PFSK-1 (cell line): Measurements from ENCODE around the gene FCF1. TPM values are rescaled to one million over a fixed set of nuclear protein-coding genes. Genes with fewer than 3 reads are reported as not detected.

Experiments used
- FOXP2 ChIP-seq: optimal IDR thresholded peaks from 2 replicates; pipeline ENCODE3; 2011; ENCODE audit warnings: borderline replicate concordance, control low read depth, inconsistent platforms; ENCODE audit not compliant: insufficient read depth; ENCODE audit errors: extremely low read length, extremely low read depth
- POLR2AphosphoS5 ChIP-seq: IDR thresholded peaks from 2 replicates; pipeline ENCODE4 v1.6.1; 2012; ENCODE audit warnings: low read depth, mild to moderate bottlenecking, control low read depth, low read length, moderate library complexity
- SIN3A ChIP-seq: IDR thresholded peaks from 2 replicates; pipeline ENCODE4 v1.6.1; 2012; ENCODE audit warnings: mild to moderate bottlenecking, low read length, moderate library complexity, borderline replicate concordance; ENCODE audit not compliant: insufficient read depth
- TAF1 ChIP-seq: IDR thresholded peaks from 2 replicates; pipeline ENCODE4 v1.6.1; 2012; ENCODE audit warnings: low read length, control low read depth, borderline replicate concordance; ENCODE audit not compliant: insufficient read depth
- polyA plus RNA-seq: library from polyadenylated mRNA; unstranded; fragments of >200 nt; gene quantifications from one replicate; pipeline ENCODE4 v1.2.1, GENCODE V29; 2012; ENCODE audit warnings: low read depth, missing spikeins; ENCODE audit not compliant: insufficient read length
- TF ChIP-seq, protein P1 (sequence below), 2 experiments: IDR thresholded peaks; 2 replicates each; pipeline versions ENCODE4 v1.6.1 to v1.8.0; 2011 to 2012; ENCODE audit warnings: low read depth in 2 of 2, low read length in 2 of 2, control low read depth in 1 of 2, inconsistent platforms in 1 of 2, mild to moderate bottlenecking in 1 of 2, moderate library complexity in 1 of 2; ENCODE audit not compliant: insufficient read depth in 1 of 2

Gene FCF1, protein sequence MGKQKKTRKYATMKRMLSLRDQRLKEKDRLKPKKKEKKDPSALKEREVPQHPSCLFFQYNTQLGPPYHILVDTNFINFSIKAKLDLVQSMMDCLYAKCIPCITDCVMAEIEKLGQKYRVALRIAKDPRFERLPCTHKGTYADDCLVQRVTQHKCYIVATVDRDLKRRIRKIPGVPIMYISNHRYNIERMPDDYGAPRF
- polyA plus RNA-seq = 15.8 TPM

DNA sequence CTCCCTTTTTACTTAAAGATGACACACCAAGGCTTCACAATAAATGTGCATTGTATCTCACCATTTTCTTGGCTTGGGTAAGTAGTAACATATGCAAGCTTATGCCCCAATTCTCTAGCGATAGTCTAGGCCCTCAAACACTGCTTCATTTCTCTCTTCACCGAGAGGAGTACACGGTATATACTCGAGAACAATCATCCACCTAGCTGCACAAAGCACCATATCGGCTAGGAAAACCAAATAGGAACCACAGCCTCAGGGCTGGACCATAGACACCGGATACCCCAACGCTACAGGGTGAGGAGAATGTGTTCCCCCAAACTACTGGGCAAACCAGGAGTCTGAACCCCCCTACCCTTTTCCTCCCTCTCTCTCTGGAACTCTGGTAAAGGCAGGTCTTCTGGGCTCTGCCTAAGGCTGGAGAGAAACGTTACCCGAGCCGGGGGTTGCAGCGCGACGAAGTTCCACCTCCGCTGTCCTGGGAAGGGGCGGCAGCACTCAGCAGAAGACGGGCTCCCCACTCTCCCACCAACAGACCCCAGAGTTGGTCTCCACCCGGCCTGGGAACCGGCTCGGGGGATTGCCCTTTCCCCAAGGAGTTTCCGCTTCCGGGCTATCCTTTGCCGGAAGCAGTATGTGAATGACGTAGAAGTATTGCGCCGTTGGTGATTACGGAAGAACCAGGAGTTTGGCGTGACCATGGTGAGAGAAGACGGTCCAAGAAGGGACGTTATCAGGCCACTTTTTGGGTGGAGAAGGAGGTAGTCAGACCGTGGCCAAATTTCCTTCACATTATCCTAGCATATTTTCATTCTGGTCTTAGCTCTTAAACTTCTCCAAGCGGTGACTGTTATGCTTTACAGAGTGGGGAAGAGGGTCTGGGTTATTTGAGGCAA lies at the start of gene FCF1, which contains the start of gene AREL1:
Gene FCF1 (plus strand): TSS at position 646 of the 896 bp plus-strand sequence. CDS start 54 bp downstream, at position 700.
Gene AREL1 (minus strand): TSS at position 582 of the 896 bp plus-strand sequence. CDS start 27,465 bp downstream, outside the sequence.
- TF ChIP-seq POLR2AphosphoS5 (peak; percentile 86), FOXP2 (no peak), SIN3A (peak; percentile 98; the same call in 1 of the 2 replicates), TAF1 (peak; percentile 60; the same call in 1 of the 2 replicates)
- TF ChIP-seq, protein P1, sequence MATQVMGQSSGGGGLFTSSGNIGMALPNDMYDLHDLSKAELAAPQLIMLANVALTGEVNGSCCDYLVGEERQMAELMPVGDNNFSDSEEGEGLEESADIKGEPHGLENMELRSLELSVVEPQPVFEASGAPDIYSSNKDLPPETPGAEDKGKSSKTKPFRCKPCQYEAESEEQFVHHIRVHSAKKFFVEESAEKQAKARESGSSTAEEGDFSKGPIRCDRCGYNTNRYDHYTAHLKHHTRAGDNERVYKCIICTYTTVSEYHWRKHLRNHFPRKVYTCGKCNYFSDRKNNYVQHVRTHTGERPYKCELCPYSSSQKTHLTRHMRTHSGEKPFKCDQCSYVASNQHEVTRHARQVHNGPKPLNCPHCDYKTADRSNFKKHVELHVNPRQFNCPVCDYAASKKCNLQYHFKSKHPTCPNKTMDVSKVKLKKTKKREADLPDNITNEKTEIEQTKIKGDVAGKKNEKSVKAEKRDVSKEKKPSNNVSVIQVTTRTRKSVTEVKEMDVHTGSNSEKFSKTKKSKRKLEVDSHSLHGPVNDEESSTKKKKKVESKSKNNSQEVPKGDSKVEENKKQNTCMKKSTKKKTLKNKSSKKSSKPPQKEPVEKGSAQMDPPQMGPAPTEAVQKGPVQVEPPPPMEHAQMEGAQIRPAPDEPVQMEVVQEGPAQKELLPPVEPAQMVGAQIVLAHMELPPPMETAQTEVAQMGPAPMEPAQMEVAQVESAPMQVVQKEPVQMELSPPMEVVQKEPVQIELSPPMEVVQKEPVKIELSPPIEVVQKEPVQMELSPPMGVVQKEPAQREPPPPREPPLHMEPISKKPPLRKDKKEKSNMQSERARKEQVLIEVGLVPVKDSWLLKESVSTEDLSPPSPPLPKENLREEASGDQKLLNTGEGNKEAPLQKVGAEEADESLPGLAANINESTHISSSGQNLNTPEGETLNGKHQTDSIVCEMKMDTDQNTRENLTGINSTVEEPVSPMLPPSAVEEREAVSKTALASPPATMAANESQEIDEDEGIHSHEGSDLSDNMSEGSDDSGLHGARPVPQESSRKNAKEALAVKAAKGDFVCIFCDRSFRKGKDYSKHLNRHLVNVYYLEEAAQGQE (IDR thresholded peaks at IDR 0.05; ENCODE audit: insufficient read depth in 1 of 2, low read depth in 2 of 2, low read length in 2 of 2) = no peak

DNA sequence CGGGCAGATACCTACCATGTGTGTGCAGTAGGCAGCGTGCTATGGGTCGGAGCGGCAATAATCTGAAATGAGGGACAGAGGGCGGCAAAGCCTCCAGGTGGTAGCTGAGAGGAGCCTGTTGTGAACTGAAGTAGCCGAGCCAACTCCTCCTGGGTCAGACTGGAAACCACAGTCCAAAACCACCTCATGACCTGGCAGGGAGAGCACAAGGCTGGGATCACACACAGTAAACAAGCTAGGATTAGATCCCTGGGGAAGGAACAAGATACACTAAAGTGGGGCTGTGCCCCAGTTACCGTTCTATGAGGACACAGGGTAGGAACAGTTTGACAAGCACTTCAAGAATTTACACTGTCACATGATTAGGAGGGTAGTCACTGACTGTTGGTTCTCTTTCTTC lies 49.1 kb upstream of the FCF1 start:
- TF ChIP-seq SIN3A = no peak
- no peak for TF ChIP-seq TAF1
- no peak for TF ChIP-seq FOXP2
- TF ChIP-seq POLR2AphosphoS5 = no peak
- TF ChIP-seq, protein P1 (IDR thresholded peaks at IDR 0.05; ENCODE audit: insufficient read depth in 1 of 2, low read depth in 2 of 2, low read length in 2 of 2) = no peak

DNA sequence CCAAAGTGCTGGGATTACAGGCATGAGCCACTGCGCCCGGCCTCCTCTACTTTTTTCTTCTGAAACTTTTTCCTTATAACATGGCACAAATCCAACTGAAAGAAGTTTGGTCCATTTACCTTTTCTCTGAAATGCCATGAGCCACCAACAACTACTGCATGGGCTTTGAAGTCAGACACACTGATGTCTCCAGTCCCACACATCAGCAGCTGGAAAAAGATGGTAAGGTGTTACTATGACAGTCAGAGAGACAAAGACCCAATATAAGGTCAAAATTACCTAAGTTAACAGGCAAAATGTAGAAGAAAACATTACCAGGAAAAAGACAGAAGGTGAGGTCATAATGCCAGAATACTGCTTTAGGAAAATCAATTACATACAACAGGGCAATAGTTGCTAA lies 48.2 kb upstream of the FCF1 start:
- TF ChIP-seq, protein P1 (IDR thresholded peaks at IDR 0.05; ENCODE audit: insufficient read depth in 1 of 2, low read depth in 2 of 2, low read length in 2 of 2) = no peak
- TF ChIP-seq SIN3A = no peak
- no peak for TF ChIP-seq FOXP2
- TF ChIP-seq TAF1 = no peak
- TF ChIP-seq POLR2AphosphoS5 = no peak

DNA sequence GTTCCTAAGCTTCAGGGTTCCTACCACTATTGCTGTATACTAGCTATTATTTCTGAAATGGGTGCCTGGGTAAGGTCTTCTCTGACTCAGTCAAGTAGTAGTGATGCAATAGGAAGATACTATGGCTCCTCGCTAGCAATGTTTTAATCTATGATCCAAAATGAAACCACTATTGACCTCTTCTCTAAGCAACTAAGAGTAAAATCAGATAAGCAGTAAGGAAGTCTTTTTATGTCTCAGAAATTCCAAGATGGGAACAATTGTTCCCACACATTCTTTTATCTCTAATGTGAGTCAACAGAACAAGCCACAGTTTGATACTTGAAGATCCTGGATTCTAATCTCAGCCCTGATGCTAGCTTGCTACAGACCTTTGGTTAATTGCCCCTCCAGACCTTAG lies 45.2 kb upstream of the FCF1 start:
- TF ChIP-seq FOXP2 (no peak), TAF1 (no peak), POLR2AphosphoS5 (no peak), SIN3A (no peak)
- TF ChIP-seq, protein P1 (IDR thresholded peaks at IDR 0.05; ENCODE audit: insufficient read depth in 1 of 2, low read depth in 2 of 2, low read length in 2 of 2) = no peak
